Stimulated activated naive CD4-positive, alpha-beta T cell treated with Interleukin-2 at 50 U/mL for 16 hours (primary cell): Measurements from ENCODE around the gene MGMT.

Experiments used
- DNase-seq: peaks from one replicate; lab custom pipeline; 2025; lab: John Stamatoyannopoulos, UW

The MGMT gene

GRCh38 chr10:129690248-129691070, 223.4 kb downstream of the MGMT start:
- no peak for DNase-seq

GRCh38 chr10:129692695-129693094, 225.7 kb downstream of the MGMT start:
- no peak for DNase-seq

- no peak for DNase-seq
Measured at GRCh38 chr10:129693382-129693781, 226.3 kb downstream of the MGMT start.

- DNase-seq = no peak
Measured at GRCh38 chr10:129694184-129694583, 227.1 kb downstream of the MGMT start.

GRCh38 chr10:129694691-129695243, 227.7 kb downstream of the MGMT start:
- DNase-seq = no peak

- DNase-seq = no peak
Measured at GRCh38 chr10:129695671-129696070, 228.6 kb downstream of the MGMT start.

GRCh38 chr10:129696636-129697035, 229.6 kb downstream of the MGMT start:
- DNase-seq = no peak

- no peak for DNase-seq
Measured at GRCh38 chr10:129697463-129698247, 230.6 kb downstream of the MGMT start.

GRCh38 chr10:129699722-129700340, 232.8 kb downstream of the MGMT start:
- DNase-seq = no peak

GRCh38 chr10:129702605-129703004, 235.6 kb downstream of the MGMT start:
- DNase-seq = no peak

- DNase-seq = no peak
Measured at GRCh38 chr10:129703287-129704137, 236.5 kb downstream of the MGMT start.

GRCh38 chr10:129704225-129704624, 237.2 kb downstream of the MGMT start:
- DNase-seq = no peak

- DNase-seq = no peak
Measured at GRCh38 chr10:129704786-129705525, 237.9 kb downstream of the MGMT start.

- DNase-seq = no peak
Measured at GRCh38 chr10:129705676-129706075, 238.6 kb downstream of the MGMT start.

GRCh38 chr10:129706081-129706480, 239.0 kb downstream of the MGMT start:
- DNase-seq = no peak

- no peak for DNase-seq
Measured at GRCh38 chr10:129706523-129706922, 239.5 kb downstream of the MGMT start.

GRCh38 chr10:129707406-129708388, 240.7 kb downstream of the MGMT start:
- DNase-seq = no peak

- DNase-seq = no peak
Measured at GRCh38 chr10:129709101-129709500, 242.1 kb downstream of the MGMT start.
